Embryonic facial prominence (tissue), 1 donor: ENCODE data around the gene TLX1.

Source experiments
- DNase-seq: peaks from one replicate; pipeline ENCODE4 v3.0.0-alpha.2; 2016; ENCODE audit errors: extremely low spot score

The TLX1 gene

DNA sequence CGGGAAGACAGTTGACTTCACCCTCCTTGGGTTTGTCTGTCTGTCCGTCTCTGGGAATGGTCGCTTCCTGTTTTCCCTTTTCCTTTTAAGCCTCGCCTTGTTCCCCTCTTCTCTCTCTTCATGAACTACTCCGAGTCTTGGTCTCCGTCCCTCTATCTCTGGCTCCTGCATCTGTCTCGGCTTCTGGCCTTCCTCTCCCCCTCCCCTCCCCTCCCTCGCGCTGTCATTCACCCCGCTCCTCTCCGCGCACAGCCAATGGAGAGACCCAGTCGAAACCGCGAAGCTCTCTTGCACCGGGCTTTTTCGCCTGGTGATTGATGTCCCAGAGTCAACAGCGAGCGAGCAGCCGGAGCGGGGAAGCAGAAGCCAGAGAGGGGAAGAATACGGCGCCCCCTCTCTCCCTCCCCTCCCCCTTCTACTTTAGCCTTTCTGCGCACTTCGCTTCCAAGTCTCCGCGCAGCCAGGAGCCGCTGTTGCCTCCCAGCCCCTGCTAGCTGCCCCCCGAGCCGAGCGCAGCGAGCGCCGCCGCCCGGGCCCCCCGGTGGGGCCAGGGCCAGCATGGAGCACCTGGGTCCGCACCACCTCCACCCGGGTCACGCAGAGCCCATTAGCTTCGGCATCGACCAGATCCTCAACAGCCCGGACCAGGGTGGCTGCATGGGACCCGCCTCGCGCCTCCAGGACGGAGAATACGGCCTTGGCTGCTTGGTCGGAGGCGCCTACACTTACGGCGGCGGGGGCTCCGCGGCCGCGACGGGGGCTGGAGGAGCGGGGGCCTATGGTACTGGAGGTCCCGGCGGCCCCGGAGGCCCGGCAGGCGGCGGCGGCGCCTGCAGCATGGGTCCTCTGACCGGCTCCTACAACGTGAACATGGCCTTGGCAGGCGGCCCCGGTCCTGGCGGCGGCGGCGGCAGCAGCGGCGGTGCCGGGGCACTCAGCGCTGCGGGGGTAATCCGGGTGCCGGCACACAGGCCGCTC is at the start of gene TLX1:
Gene TLX1, plus strand, starts transcription at position 317 of the 978 bp plus-strand sequence. Its CDS starts 242 bp downstream, at position 559.
- no peak for DNase-seq

DNA sequence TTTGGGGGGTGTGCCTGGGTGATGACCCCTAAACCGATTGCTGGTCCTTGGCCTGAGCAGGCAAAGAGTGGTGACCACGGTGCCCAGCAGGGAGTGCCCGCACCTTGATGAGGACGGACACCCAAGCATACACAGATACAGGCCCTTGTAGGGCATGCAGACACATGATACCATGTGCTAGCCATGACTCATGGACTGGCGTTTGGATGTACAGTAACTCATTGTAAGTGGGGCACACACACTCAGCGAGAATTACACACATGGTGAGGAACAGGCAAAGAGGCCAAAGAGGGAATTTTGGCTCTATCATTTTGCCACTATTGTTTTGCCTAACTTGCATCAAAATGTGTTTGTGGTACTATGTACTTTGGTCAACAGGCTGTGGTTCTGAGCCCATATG is 45.3 kb upstream of the TLX1 start:
- DNase-seq = no peak

DNA sequence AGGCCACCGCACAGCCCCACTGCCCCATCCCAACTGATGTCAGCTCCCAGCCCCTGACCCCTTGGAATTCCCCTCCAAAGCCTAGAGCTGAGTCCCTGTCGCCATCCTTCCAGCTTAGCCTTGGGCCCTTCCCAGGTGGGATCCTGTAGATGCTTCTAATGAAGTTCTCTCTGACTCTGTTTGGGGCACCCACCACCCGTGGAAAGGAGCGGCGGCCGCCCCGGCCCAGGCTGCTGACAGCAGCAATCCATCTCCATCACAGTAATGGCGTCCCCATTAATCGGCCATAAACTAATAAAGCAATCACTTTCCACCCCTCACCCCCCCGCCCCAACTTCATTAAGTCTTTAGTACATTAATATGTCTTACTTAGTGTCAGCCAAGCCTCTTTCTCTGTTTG is 43.7 kb upstream of the TLX1 start:
- DNase-seq = no peak

DNA sequence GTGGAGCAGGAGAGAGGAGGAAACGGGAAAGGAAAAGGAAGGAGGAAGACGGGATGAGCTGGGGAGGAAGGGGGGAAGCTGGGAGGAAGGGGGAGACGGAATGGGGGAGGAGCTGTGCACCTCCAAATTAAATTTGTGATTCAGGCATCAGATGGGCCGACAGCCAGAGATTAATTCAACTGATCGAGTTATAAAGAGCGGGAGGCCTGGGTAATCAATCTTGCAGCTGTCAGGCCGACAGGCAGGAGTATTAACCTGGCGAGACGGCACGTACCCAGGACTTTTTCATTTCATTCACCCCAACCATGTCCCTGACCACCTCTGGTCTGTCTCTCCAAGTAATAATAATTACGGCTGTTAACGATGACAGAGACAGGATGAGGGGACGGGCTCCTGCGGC is 43.1 kb upstream of the TLX1 start:
- DNase-seq = no peak

DNA sequence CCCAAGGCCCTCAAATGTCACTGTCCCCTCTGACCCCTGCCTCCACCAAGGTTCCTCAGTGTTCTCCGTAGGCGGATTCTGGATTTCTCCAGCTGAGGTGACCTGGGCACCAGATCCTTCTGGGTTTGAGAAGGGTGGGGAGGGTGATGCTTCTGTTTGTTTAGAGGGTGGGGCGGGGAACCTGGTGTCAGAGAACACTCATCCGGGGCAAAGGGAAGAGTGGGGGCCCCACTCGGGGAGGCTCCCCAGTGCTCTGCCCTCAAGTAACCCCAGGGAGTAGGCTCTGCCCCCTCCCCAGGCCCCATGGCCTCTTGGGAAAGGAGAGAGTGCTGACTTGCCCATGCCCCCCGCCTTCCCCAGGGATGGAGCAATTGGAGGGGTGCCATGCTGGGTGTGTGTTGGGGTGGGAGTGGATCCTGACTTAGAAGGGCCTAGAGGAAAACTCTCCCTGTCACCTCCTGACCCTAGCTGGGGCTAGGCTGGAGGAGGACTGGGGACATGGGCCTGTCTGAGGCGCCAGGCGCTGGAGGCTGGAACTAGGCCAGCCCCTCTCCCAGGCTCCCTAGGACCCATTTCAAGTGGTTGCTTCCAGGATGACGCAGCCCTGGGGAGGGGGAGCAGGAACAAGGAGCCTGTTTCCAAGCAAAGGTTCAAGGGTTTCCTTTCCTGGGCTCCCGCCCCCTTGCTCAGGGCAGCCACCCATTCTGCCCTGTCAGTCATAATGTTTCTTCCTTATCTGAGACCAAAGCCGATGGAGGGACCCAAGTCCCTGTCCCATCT is 41.4 kb upstream of the TLX1 start:
- DNase-seq = no peak

DNA sequence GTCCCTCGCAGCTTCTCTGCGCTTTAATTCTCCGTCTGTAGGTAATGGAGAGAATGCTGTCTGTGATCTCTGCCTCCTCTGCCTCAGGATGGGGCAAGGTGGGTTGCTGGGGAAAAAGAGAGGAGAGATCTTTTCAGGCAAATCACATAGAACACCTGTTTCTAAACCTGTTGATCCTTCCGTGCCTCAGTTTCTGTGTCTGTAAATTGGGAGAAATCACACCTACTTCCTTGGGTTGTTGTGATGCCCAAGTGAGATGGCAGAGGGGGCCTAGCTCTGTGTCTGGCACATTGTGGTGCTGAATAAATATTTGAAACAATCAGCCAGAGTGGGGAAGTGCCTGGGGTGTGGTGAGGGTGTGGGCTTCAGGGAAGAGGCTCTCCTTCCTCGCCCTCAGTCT is 40.5 kb upstream of the TLX1 start:
- DNase-seq = no peak

DNA sequence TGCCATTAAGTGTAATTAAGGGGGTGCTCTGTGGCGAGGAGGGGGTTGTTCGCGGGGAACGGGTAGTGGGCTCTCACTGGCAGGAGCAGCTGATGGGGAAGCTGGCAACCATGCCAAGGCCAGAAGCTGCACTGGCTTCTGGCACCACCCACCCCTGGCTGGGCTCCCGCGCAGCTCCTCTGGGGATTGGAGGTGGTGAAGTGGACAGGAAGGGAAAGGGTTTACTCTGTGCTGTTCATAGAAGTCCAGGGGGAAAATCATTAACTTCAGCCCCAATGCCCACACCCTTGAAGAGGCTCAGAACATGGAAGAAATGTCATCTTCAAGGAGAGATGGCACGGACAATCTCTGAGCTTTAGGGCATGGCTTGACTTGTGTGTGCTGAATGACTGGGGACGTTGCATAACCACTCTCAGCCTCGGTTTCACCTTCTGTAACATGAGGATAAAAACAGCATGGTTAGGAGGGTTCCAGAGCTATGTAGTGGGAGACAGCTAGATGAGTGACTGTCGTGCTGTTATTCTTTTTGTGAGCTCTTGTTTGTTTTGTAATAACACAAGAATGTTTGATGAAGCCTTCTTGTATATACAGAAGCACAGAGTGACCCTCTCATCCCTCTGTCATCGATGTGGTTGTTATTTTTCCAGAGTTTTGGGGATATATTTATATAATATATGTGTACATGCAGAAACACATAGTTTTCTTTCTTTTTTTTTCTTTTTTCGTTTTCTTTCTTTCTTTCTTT is 39.4 kb upstream of the TLX1 start:
- no peak for DNase-seq

DNA sequence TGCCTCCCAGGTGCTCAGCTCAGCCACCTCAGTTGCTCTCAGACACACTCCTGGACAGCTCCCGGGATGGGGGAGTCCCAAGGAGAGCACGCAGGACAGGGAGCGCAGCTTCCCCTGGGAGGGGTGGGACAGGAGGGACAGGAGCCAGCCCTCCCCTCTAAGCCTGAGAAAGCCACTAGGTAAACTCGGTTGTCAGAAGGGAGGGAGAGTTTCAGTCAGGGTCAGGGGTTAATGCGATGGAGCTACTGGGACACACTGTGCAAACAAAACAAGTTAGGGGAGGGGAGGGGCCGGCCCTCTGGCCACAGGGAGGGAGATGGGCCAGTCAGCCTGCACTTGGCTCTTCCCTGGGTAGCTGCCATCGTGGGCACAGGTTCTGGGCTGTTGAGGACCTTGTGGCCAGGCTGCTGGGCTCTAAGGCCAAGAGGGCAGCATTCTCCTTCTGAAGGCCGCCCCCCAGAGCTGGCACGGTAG is 38.2 kb upstream of the TLX1 start:
- no peak for DNase-seq

DNA sequence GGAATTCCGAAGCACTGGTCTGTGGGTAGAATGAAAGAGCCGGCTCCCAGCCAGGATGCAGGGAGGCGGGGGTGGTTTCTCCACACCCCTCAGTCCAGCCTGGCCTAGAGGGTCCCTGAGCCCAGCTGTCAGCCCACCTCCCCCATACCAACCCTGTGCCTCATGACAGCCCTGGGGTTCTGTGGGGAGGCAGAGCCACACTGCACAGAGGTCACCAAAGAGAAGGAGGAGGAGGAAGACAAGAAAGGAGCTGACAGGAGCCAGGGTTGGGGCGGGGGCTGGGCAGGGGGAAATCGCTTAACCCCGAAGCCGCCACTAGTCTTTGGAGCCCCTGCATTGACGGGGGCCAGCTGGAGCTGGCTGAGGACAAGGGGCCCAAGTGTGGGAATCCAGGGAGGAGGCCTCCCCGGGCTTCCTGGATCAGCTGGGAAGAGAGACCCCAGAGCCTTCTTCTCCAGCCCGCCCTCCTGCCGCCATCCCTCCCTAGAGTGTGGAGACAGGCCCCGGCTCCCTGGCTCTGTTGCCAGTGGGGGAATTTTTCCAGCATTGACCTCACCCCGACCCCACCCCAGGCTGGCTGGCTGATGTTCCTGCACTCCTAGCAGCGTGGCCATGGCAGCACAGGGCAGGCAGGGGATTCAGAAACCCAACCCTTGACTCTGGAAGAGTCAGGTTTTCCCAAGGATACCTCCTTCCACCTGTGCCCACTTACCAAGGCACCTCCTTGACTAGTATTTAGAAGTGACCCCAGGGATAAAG is 36.8 kb upstream of the TLX1 start:
- DNase-seq = no peak

DNA sequence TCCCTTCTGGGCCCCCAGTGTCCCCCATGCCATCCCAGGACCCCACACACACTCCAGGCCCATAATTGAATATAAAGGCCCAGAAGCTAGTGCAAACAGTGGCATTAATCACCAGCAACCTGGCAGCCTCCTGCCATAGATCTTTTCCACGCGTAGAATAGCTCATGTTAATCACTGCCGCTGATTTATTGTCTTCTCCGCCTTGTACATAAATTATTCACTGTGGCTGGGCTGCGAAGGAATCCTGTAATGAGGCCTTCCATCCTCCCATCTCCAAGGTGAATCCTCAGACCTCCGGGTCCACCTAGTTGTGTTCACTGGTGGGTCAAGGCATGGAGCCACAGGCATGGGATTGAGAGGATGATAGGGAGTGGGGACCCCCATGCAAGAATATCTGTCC is 36.1 kb upstream of the TLX1 start:
- no peak for DNase-seq

DNA sequence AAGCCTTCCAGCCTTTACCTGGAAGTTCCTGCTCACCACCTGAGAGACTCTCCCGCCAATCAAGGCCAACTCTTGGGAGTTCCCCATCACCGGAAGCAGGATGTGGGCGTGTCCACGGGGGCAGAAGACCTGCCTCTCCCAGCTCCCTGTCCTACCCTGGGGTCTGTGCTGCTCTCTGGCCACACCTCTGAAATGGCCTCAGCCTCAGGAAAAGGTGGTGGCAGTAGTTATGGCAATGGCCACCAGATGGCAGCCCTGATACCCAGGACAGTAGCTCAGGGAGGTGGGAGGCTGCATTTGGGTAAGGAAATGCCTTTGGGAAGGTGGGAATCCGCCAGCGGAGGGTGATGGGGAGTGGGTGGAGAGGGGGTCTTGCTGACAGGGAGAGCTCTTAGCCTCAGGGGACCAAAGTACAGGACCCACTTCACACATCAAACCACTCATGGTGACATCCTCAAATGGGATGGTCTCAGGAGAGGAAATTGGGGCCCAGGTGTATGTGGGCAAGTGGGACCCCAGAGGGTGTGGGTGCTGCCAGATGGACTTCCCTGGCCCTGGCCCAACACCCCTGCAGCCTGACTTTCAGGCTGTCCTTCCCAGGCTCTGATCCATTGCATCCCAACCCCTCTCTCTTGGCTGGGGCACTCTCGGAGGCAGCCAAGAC is 35.4 kb upstream of the TLX1 start:
- no peak for DNase-seq

DNA sequence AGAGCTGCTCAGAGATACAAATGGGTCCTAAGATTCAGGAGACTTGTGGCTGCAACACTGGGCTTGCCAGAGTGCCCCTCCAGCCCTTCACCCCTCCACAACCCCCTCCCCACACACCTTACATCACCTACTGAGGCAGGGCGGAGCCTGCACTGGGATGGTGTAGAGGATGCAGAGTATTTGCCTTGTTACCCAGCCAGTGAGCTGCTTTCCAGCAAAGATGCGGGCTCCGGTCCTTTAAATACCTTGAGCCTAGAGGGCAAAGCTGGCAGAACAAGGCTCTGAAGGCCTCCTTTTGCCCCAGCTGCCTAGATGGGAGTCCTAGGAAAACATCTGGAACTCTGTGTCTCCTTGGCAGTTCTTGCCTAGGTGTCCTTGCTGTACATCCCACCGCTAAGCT is 34.7 kb upstream of the TLX1 start:
- no peak for DNase-seq

DNA sequence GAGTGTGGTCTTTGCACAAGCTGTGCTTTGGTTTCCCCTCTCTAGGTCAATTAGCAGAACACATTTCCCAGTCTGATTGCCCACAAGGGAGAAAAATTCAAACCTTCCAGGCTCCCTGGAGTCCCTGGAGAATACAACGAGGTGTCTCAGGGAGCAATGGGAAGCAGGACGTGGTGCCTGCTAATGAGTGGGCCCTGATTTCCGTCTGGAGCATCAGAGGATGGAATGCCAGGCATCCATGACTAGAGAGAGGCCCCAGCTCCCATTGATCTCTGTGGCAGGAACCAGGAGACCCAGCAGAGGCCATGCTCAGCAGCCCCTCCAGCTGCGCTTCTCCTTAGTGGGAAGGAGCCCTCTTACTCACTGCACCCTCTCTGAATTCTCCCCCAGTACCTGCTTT is 33.2 kb upstream of the TLX1 start:
- DNase-seq = no peak

DNA sequence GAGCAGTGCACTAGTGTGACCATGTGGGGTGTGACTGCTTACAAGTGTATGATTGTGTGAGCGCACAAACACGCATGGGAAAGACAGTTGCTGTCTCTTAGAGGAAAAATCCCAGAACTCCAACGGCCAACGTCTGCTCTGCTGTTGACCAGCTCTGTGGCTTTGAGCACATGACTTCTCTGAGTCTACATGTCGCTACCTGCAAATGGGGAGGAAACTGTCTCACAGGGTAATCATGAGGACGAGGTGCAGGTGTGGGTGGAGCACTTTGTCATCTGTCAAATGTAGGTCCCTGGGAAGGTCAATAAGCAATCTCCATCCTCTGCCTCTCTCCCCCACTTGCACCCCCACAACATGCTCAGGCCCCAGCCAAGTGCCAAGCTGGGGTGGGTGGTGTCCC is 31.2 kb upstream of the TLX1 start:
- DNase-seq = no peak

DNA sequence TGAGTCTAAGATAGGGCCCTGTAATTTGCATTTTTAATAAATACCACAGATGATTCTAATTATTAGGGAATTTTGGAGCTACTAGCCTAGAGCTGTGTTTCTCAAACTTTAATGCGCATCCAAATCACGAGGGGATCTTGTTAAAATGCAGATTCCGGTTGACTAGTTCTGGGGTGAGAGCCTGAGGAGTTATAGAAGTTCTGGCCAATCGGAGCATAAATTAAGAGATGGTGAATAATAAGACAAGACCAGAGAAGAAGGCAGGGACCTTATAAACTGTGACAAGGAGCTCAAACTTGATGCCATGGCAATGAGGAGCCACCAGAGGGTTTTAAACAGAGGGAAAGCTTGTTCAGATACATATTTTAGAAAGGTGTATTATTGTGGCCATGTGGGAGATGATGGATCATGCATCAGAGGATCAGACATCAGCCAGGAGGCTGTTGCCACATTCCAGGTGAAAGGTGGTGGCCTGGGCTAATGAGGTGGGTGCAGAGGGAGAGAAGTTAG is 29.7 kb upstream of the TLX1 start:
- no peak for DNase-seq

DNA sequence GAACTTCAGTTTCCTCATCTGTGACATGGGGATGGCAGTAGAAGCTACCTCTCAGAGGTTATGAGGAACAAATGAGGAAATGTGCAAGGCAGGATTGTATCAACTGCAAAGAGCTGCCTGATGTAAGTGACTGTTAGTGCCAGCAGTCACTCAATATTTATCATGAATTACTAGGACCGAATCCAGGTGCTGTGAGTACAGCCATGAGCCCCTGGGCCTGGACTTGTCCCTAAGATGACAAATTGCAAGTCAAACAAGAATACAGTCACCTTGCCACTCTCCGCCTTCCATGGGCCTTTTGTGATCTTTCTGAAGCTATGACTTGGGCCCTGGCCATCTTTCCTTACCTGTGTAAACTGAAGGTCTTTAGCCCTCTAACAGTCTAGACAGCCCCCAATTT is 27.7 kb upstream of the TLX1 start:
- no peak for DNase-seq

DNA sequence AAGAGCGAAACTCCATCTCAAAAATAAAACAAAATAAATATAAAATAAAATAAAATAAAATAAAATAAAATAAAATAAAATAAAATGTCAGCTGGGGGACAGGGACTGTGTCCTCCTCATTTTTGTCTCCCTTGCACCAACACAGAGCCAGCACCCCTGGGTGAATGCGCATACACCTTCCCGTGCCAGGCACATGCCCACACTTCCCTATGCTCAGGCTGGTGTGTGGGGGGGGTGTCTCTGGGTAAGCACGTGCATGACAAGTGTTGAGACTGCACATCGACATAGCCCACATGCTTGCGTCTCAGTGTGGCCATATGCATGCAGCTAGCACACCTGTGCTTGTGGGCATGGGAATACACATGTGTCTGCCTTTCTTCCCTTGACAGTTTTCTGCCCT is 24.7 kb upstream of the TLX1 start:
- DNase-seq = no peak

DNA sequence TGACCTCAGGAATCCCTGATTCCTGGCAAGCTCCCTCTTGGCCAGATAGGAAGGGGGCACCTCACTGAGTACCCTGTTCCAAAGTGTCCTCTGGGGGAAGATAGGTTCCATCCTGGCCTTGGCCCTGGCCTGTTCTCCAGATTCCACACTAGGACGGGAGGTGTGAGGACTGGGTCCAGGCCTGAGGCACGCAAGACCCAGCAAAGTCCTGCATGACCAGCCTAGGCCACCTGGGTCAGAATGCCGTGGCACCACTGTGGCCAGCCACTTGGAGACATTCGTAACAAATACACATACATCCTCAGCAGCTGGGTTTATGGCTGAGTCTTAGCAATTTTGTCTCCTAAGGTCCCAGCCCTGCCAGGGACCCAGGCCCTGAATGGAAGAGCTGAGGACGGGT is 23.3 kb upstream of the TLX1 start:
- DNase-seq = no peak

DNA sequence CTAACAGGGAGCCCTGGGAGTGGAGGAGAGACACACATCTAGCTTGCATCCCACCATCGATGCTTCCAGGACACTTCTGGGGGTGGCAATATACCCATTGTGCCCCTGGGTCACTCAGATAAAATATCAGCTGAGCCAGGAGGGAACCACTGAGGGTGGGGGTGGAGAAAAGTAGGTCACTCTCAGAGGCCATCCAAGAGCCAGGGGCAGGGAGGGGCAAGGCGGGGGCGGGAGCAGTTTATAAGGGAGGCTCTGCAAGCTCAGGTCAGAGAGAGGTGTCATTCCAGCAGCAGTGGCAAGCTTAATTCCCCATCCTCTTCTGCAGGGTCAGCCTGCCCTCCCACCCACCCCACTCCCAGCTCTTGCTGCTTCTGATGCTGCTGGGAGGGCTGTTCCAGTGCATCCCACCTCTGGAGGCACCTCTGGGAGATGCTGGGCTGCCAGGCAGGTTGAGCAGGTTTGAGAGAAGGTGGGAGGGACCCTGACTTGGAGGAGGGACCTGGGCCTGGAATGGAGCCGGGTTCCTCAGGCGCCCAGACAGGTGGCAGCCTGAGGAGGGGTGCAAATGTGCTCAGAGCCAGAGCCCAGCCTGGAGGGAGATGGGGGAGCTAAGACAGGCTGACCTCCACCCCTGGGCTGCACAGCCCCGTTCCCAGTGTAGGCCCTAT is 20.1 kb upstream of the TLX1 start:
- no peak for DNase-seq

DNA sequence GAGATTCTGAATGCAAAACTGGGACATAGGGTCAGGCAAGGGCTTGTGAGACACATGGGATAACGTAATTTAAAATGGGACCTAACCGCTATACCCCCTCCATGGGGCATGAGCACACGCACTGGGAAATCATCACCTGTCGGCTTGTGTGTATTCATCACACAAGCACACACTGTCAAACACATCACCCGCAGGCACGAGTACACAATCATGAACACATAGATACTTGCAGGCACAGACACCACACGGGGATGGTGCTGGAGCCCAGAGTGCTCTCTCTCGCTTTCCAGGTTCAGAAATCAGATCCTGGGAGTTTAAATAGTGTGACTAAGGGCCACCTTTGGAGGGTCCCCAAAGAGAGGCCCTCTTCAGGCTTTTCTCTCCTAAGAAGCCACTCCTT is 19.6 kb upstream of the TLX1 start:
- no peak for DNase-seq
